ENCODE data around the gene MMEL1. TPM values are rescaled to one million over a fixed set of nuclear protein-coding genes. Genes with fewer than 3 reads are reported as not detected.
A peak's percentile ranks its signal among the peaks of the same experiment; 100 is the strongest.

The MMEL1 gene
- total and polyA plus RNA-seq, 12 donors: 0.17 to 3.9 (median 0.67) TPM; not detected in 7

DNA sequence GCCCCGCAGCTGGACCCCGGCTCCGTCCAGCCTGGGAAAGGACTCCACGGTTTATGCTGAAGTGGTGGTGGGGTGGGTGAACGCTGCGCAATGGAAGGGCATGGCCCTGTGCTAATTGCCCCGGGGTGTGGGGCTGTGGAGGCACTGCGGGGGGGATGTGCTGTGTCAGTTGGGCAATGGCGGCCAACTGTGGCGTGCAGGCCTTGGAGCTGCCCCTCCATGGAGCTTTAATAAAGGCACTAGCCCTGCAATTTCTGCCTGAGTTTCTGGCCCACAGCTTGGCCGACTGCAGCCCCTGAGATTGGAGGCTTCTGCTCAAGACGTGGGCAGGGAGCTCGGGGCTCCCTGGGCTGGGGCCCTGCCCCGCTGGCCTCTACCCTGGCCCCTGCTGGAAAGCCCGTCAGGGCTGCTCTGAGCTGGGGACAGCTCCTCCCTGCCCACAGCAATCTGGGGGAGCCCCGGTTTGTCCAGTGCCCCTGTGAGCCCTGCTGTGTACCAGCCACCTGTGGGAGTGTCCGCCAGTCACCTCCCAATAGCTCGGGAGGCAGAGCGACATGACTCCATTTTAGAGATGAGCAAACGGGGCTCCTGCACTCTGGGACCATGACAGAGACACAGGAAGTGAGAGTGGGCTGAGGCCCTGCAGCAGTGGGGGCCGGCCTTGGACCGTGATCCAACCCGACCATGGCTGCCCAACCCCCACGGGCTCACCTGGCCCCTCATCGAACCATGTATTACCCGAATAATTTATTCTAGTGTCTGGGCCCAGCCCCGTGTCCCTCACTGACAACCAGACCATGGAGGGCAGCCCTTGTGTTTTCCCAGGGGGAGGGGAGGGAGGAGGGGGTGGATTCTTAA, 85.4 kb downstream of the MMEL1 start:
- intact Hi-C loops (cut with DNase I): loop anchor here (1.0 to 10.0 kb wide), 8 partner anchors 19 to 355 kb away; partner anchors contain the start of gene FAAP20 (in 4 of the 10)
- 19% methylated on average over 27 of the region's 27 CpGs for WGBS, 2 donors
- no peaks in the 10 kb centered on the region for H3K9me3 ChIP-seq
- peaks cover 43 to 71% (median 67%) of the 10 kb centered on the region in 9 donors for H3K4me1 ChIP-seq
- H3K27me3 ChIP-seq: peaks cover 0 to 4% (median 0%) of the 10 kb centered on the region in 7 donors
- ATAC-seq (no peak), DNase-seq (peak in 1 of 2 donors; percentile 35)
- H3K36me3 ChIP-seq: no peaks in the 10 kb centered on the region
- peak overlapping the region; percentile 93 to 100 (median 98) for H3K27ac ChIP-seq
- TF ChIP-seq, protein P1, sequence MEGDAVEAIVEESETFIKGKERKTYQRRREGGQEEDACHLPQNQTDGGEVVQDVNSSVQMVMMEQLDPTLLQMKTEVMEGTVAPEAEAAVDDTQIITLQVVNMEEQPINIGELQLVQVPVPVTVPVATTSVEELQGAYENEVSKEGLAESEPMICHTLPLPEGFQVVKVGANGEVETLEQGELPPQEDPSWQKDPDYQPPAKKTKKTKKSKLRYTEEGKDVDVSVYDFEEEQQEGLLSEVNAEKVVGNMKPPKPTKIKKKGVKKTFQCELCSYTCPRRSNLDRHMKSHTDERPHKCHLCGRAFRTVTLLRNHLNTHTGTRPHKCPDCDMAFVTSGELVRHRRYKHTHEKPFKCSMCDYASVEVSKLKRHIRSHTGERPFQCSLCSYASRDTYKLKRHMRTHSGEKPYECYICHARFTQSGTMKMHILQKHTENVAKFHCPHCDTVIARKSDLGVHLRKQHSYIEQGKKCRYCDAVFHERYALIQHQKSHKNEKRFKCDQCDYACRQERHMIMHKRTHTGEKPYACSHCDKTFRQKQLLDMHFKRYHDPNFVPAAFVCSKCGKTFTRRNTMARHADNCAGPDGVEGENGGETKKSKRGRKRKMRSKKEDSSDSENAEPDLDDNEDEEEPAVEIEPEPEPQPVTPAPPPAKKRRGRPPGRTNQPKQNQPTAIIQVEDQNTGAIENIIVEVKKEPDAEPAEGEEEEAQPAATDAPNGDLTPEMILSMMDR (IDR thresholded peaks at IDR 0.05): no peak
- peak overlapping the region in 9 of 10 donors; percentile 43 to 74 (median 59) for H3K4me3 ChIP-seq

DNA sequence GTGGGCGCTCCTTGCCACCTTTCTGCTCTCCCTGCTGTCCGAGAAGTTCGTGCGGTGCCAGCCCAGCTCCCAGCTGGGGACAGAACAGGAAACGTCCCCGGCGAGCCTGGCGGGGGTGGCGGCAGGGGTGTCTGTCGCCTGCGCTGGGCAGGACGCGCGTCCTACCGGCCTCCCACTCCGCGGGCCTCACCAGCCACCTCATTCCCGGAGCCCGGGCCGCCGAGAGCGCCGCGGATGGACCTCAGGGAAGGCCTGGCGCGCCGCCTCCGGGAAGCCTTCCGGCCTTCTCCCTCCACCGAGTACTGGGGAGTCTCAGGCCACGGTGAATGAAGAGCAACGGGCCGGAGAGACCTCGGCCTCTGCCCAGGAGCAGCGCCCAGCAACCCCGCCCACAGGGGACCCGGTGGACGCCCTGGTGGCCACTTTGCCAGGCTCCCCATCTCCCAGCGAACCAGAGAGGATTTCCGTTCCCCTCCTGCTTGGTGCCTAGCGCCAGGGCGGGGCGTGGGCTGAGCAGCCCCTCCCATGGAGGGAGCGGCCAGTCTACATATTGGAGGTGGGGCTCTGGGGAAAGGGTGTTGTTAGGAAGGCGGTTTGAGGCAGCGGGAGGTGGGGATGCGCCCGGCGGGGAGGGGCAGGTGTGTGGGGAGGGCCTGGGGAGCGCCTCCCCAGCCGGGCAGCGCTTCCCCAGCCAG, 86.2 kb downstream of the MMEL1 start:
- 2 to 3% methylated on average over 52 of the region's 52 CpGs for WGBS, 2 donors
- ATAC-seq (peak; percentile 45 to 72 (median 59)), DNase-seq (peak; percentile 86 to 88)
- H3K4me3 ChIP-seq: peak overlapping the region; percentile 39 to 74 (median 59)
- peaks cover 0 to 9% (median 0%) of the 10 kb centered on the region in 7 donors for H3K27me3 ChIP-seq
- TF ChIP-seq, protein P1 (IDR thresholded peaks at IDR 0.05): peak in 3 of 9 donors; percentile 9 to 31 (median 26)
- no peaks in the 10 kb centered on the region for H3K9me3 ChIP-seq
- intact Hi-C loops (cut with DNase I): loop anchor here in 6 of 10 donors (2.0 to 10.0 kb wide), 7 partner anchors 18 to 354 kb away; partner anchors contain the start of gene FAAP20 (in 4 of the 6)
- peak overlapping the region; percentile 62 to 100 (median 98) for H3K27ac ChIP-seq
- peaks cover 43 to 74% (median 68%) of the 10 kb centered on the region in 9 donors for H3K4me1 ChIP-seq
- H3K36me3 ChIP-seq: no peaks in the 10 kb centered on the region

DNA sequence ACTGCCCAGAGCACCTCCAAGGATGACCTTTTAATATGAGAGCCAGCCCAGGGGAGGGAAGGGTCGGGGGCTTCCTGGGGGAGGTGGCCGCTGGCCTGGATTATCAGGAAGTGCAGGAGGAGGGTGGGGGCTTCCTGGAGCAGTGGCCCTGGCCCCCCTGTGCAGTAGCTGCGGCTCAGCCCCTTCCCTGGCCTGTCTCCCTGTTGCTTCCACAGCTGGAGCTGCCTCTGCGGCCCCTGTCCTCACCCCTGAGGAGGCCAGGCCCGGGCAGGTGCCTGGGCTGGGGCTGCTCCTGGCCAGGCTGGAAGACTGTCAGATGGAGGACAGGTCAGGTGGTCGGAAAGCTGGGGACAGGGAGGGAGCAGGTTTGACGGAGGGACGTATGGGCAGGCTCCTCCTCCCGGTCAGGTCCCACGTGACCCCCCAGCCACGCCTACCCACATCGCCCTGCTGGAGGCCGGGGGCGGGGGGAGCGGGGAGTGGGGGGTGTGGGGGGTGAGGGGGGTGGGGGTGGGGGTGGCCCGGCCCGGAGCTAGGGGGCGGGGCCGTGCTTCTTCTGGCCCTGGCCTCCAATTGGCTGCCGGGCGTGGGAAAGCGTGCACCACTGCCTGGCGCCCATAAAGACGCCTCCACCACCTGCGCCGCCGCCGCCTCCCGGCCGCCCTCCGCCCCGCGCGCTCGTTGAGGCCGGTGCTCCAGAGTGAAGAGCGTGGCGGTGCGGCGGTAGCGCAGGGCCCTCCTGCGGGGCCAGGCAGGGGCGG, 86.9 kb downstream of the MMEL1 start:
- intact Hi-C loops (cut with DNase I): loop anchor here in 6 of 10 donors (2.0 to 10.0 kb wide), 8 partner anchors 15 to 354 kb away; partner anchors contain the start of genes FAAP20 (in 4 of the 6) and HES5 (in 1 of the 6)
- TF ChIP-seq, protein P1 (IDR thresholded peaks at IDR 0.05): no peak
- ATAC-seq: peak; percentile 46 to 60 (median 51)
- no peaks in the 10 kb centered on the region for H3K36me3 ChIP-seq
- H3K27me3 ChIP-seq: peaks cover 0 to 14% (median 2%) of the 10 kb centered on the region in 7 donors
- 4 to 6% methylated on average over 26 to 42 of the region's 43 CpGs for WGBS, 2 donors
- DNase-seq: peak; percentile 90 to 91
- H3K4me3 ChIP-seq: peak overlapping the region; percentile 39 to 74 (median 59)
- no peaks in the 10 kb centered on the region for H3K9me3 ChIP-seq
- peak overlapping the region; percentile 62 to 100 (median 98) for H3K27ac ChIP-seq
- H3K4me1 ChIP-seq: peaks cover 43 to 81% (median 73%) of the 10 kb centered on the region in 9 donors

Measured in heart right ventricle (tissue), 16 donors.